Peyer's patch (tissue), 4 donors: ENCODE data around the gene DRAXIN. TPM values are rescaled to one million over a fixed set of nuclear protein-coding genes. Genes with fewer than 3 reads are reported as not detected.

Source experiments
- DNase-seq, 3 donors: peaks; one replicate each; pipeline ENCODE4 v3.0.0-alpha.2; 2017 to 2019
- H3K27ac ChIP-seq, 4 donors: fragments of 200-600 bp; sonication (generic); one replicate each; pipeline ENCODE4 v1.5.1; 2016 to 2019
- H3K27me3 ChIP-seq, 2 donors: fragments of 200-600 bp; sonication (generic); one replicate each; pipeline ENCODE4 v1.5.1; 2019
- H3K36me3 ChIP-seq, 3 donors: fragments of 200-600 bp; sonication (generic); one replicate each; pipeline ENCODE4 v1.5.1; 2016 to 2019
- H3K4me1 ChIP-seq, 4 donors: fragments of 200-600 bp; sonication (generic); one replicate each; pipeline ENCODE4 v1.5.1; 2016 to 2019
- H3K4me3 ChIP-seq, 4 donors: fragments of 200-600 bp; sonication (generic); 1 replicate in 3 of 4; 2 replicates in 1 of 4; pipeline ENCODE4 v1.5.1; 2016 to 2019; ENCODE audit warnings: mild to moderate bottlenecking in 1 of 4
- H3K9me3 ChIP-seq, 4 donors: fragments of 200-600 bp; sonication (generic); one replicate each; pipeline ENCODE4 v1.5.1; 2016 to 2019; ENCODE audit warnings: mild to moderate bottlenecking in 1 of 4
- CTCF ChIP-seq, 6 experiments: fragments of 450-650 bp in 4 of 6; fragments of 200-600 bp in 2 of 6; sonication (generic) in 1 of 6; IDR thresholded peaks; one replicate each; pipeline ENCODE4 v1.5.1; 2017 to 2019; ENCODE audit warnings: antibody characterized with exemption in 6 of 6, mild to moderate bottlenecking in 3 of 6, moderate library complexity in 1 of 6
- POLR2A ChIP-seq, 2 donors: fragments of 450-650 bp; IDR thresholded peaks; one replicate each; pipeline ENCODE4 v1.5.1; 2017; ENCODE audit warnings: antibody characterized with exemption in 2 of 2, mild to moderate bottlenecking in 2 of 2, moderate library complexity in 2 of 2
- total RNA-seq, 4 donors: library from RNA; depleted of rRNA; stranded (reverse); fragments of >200 nt; gene quantifications; one replicate each; pipeline ENCODE4 v1.1.0, GENCODE V29; 2016

Gene DRAXIN
- total RNA-seq, 4 donors from 2014 or later: not detected

DNA sequence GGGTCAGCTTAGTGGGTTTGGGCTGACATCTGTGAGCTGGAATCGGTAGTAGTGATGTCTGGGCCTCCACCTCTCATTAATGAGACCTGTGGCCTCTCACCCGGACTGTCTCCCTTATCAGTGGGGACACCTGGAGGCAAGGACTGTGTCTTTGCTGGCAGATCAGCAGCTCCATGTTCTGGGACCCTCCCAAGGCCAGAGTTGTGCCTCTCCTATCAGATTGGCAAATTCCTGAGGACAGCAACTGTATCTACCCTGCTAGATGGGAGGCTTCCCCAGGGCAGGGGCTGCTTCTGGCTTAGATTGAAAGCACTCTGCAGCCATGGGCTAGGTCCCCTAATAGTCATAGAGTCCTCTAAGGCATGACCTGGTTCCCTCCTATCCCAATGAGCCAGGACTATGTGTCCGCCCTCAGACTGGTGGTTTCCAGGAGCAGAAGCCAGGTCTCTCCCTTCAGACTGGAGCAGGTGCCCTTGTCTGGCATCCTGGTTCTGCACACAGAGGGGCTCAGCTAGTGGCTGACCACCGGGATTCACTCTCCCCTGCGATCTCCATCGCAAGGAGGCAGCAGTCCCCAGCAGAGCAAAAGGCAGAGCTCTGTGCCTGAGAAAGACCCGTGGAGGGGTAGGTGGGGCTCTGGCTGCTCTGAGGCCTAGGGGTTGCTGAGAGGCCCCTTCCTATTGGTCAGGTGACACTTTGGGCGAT, 5.8 kb downstream of the DRAXIN start:
- DNase-seq: no peak
- Histone ChIP-seq H3K4me3 (no peak overlapping the region), H3K27me3 (peaks cover 0 to 1% of the 10 kb centered on the region in 2 donors), H3K36me3 (no peaks in the 10 kb centered on the region), H3K9me3 (no peaks in the 10 kb centered on the region), H3K4me1 (peaks cover 0 to 7% (median 0%) of the 10 kb centered on the region in 4 donors), H3K27ac (no peak overlapping the region)
- TF ChIP-seq CTCF (IDR thresholded peaks at IDR 0.05): no peak
- no peak for TF ChIP-seq POLR2A (IDR thresholded peaks at IDR 0.05)

DNA sequence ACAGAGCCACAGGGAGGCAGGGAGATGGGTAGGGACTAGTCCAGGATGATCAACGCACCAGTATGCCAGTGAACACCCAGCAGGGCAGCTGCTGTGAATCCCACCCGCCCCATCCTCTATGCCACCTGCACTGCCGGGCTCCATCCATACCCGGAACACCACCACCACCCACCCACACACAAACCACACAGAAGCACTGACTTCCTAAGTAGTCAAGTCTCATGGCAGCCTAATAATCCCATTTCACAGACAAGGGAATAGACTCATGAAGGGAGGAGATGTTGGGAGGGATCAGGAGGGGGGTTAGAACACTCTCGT, 6.3 kb downstream of the DRAXIN start:
- no peak for TF ChIP-seq CTCF (IDR thresholded peaks at IDR 0.05)
- TF ChIP-seq POLR2A (IDR thresholded peaks at IDR 0.05): no peak
- Histone ChIP-seq H3K4me3 (no peak overlapping the region), H3K27ac (no peak overlapping the region), H3K4me1 (peaks cover 0 to 2% (median 0%) of the 10 kb centered on the region in 4 donors), H3K36me3 (no peaks in the 10 kb centered on the region), H3K27me3 (no peaks in the 10 kb centered on the region), H3K9me3 (no peaks in the 10 kb centered on the region)
- no peak for DNase-seq

GRCh38 chr1:11700601-11701467, 9.3 kb downstream of the DRAXIN start:
- TF ChIP-seq POLR2A (IDR thresholded peaks at IDR 0.05) (no peak), CTCF (IDR thresholded peaks at IDR 0.05) (no peak)
- no peaks in the 10 kb centered on the region for H3K9me3 ChIP-seq
- no peaks in the 10 kb centered on the region for H3K27me3 ChIP-seq
- H3K4me1 ChIP-seq: no peaks in the 10 kb centered on the region
- H3K27ac ChIP-seq: no peak overlapping the region
- H3K36me3 ChIP-seq: no peaks in the 10 kb centered on the region
- no peak overlapping the region for H3K4me3 ChIP-seq
- no peak for DNase-seq

- TF ChIP-seq POLR2A (IDR thresholded peaks at IDR 0.05) (no peak), CTCF (IDR thresholded peaks at IDR 0.05) (no peak)
- H3K27me3 ChIP-seq: no peaks in the 10 kb centered on the region
- no peaks in the 10 kb centered on the region for H3K9me3 ChIP-seq
- H3K4me1 ChIP-seq: no peaks in the 10 kb centered on the region
- H3K27ac ChIP-seq: no peak overlapping the region
- DNase-seq: no peak
- H3K4me3 ChIP-seq: no peak overlapping the region
- no peaks in the 10 kb centered on the region for H3K36me3 ChIP-seq
Observed at GRCh38 chr1:11701551-11701961, 10.0 kb downstream of the DRAXIN start.

- Histone ChIP-seq H3K36me3 (no peaks in the 10 kb centered on the region), H3K4me1 (no peaks in the 10 kb centered on the region), H3K27me3 (no peaks in the 10 kb centered on the region), H3K4me3 (no peak overlapping the region), H3K27ac (no peak overlapping the region), H3K9me3 (no peaks in the 10 kb centered on the region)
- no peak for DNase-seq
- TF ChIP-seq CTCF (IDR thresholded peaks at IDR 0.05): no peak
- TF ChIP-seq POLR2A (IDR thresholded peaks at IDR 0.05): no peak
Observed at GRCh38 chr1:11701981-11702803, 10.7 kb downstream of the DRAXIN start.
